Measurements from ENCODE around the gene KRTAP1-4. TPM values are rescaled to one million over a fixed set of nuclear protein-coding genes. Genes with fewer than 3 reads are reported as not detected.

KRTAP1-4 gene
- total RNA-seq, 1 donor from 2014 or later = not detected

DNA sequence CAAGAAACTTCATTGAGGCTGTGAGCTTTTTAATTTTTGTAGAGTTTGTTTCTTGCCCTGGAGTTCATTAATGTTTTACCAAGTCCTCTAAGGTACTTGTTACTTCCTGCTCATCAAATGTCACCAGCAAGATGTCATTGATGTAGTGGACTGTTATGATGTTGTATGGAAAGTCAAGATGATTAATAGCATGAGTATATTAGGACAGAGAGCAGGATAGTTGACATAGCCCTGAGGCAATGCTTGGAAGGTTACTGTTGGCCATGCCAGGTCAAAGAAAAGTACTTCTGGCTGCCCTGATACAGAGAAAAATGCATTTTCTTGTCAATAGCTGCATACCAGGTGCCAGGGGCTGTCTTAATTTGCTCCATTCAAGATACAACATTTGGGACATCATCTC is 9.7 kb downstream of the KRTAP1-4 start:
- Mint-ChIP-seq H3K27ac (ENCODE audit: unreplicated experiment) (no peak overlapping the region), H3K27me3 (ENCODE audit: low read depth) (no peaks in the 10 kb centered on the region), H3K9me3 (ENCODE audit: low read depth) (peaks cover 5% of the 10 kb centered on the region), H3K4me1 (ENCODE audit: low read depth) (peaks cover 3% of the 10 kb centered on the region), H3K36me3 (ENCODE audit: low read depth) (no peaks in the 10 kb centered on the region), H3K4me3 (ENCODE audit: unreplicated experiment) (no peak overlapping the region)
- TF ChIP-seq, protein P1, sequence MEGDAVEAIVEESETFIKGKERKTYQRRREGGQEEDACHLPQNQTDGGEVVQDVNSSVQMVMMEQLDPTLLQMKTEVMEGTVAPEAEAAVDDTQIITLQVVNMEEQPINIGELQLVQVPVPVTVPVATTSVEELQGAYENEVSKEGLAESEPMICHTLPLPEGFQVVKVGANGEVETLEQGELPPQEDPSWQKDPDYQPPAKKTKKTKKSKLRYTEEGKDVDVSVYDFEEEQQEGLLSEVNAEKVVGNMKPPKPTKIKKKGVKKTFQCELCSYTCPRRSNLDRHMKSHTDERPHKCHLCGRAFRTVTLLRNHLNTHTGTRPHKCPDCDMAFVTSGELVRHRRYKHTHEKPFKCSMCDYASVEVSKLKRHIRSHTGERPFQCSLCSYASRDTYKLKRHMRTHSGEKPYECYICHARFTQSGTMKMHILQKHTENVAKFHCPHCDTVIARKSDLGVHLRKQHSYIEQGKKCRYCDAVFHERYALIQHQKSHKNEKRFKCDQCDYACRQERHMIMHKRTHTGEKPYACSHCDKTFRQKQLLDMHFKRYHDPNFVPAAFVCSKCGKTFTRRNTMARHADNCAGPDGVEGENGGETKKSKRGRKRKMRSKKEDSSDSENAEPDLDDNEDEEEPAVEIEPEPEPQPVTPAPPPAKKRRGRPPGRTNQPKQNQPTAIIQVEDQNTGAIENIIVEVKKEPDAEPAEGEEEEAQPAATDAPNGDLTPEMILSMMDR (IDR thresholded peaks at IDR 0.05) = no peak
- DNase-seq (ENCODE audit: low spot score) = no peak

DNA sequence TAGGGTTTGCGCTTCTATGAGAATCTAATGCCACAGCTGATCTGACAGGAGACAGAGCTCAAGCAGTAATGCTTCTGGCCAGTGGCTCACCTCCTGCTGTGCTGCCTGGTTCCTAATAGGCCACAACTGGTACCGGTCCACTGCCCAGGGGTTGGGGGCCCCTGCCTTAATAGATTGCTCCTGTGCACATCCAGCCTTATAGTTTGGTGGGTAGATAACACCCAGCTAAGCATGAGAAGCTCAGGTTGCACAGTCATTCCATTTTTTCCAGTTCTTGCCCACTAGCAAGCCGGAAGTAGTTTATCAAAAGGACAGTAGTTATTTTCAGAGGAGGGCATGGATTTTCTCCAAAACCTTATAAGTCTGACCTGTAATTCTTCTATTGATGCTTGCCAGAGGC is 10.6 kb downstream of the KRTAP1-4 start:
- TF ChIP-seq, protein P1 (IDR thresholded peaks at IDR 0.05) = no peak
- Mint-ChIP-seq H3K27ac (ENCODE audit: unreplicated experiment) (no peak overlapping the region), H3K9me3 (ENCODE audit: low read depth) (peaks cover 5% of the 10 kb centered on the region), H3K27me3 (ENCODE audit: low read depth) (no peaks in the 10 kb centered on the region), H3K4me1 (ENCODE audit: low read depth) (no peaks in the 10 kb centered on the region), H3K4me3 (ENCODE audit: unreplicated experiment) (no peak overlapping the region), H3K36me3 (ENCODE audit: low read depth) (no peaks in the 10 kb centered on the region)
- no peak for DNase-seq (ENCODE audit: low spot score)

DNA sequence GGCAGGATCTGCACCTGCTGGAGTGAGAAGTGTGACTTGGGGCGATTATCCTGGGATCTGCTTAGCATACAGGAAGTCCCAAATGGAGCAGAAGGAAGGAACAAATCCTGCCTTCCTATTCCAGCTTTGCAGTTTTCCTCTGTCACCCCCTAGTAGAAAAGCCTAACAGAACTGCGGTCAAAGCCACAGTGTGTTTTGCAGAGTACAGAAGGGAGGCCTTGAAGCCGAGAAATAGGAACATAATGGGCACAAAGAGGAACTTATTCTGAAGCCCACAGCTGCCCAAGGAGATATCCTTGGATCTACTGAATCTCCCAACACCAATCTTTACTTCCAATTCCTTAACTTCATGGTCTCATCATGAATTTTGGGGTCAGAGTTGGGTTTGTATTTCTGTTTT is 11.5 kb downstream of the KRTAP1-4 start:
- H3K36me3 Mint-ChIP-seq (ENCODE audit: low read depth) = no peaks in the 10 kb centered on the region
- TF ChIP-seq, protein P1 (IDR thresholded peaks at IDR 0.05) = no peak
- no peak for DNase-seq (ENCODE audit: low spot score)
- H3K4me3 Mint-ChIP-seq (ENCODE audit: unreplicated experiment) = no peak overlapping the region
- H3K4me1 Mint-ChIP-seq (ENCODE audit: low read depth) = peaks cover 2% of the 10 kb centered on the region
- H3K27me3 Mint-ChIP-seq (ENCODE audit: low read depth) = no peaks in the 10 kb centered on the region
- H3K9me3 Mint-ChIP-seq (ENCODE audit: low read depth) = peaks cover 5% of the 10 kb centered on the region
- no peak overlapping the region for H3K27ac Mint-ChIP-seq (ENCODE audit: unreplicated experiment)

DNA sequence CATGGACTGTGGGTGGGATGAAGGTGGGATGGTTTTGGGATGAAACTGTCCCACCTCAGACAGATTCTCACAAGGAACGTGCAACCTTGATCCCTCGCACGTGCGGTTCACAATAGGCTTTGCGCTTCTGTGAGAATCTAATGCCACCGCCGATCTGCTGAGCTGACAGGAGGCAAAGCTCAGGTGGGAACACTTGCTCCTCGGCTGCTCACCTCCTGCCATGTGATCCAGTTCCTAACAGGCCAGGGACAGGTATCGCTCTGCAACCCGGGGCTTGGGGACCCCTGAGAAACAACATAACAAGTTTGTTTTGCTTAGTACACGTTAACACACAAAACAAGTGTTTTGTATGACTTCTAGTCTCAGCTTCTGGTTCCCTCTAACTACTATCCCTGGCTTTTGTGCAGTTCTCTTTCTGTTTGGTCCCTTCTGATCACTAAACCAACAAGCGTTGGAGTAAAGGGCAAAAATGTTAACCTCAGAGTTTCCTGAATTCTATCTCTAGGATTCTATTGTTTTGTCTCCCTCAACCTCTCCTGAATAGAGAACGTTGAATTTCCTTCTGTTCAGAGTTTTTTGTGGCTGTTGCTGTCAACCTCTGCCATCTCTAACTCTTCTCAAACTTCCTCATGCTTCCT is 13.3 kb downstream of the KRTAP1-4 start:
- no peak overlapping the region for H3K27ac Mint-ChIP-seq (ENCODE audit: unreplicated experiment)
- H3K9me3 Mint-ChIP-seq (ENCODE audit: low read depth) = peaks cover 5% of the 10 kb centered on the region
- no peak for DNase-seq (ENCODE audit: low spot score)
- TF ChIP-seq, protein P1 (IDR thresholded peaks at IDR 0.05) = no peak
- H3K27me3 Mint-ChIP-seq (ENCODE audit: low read depth) = no peaks in the 10 kb centered on the region
- peaks cover 4% of the 10 kb centered on the region for H3K4me1 Mint-ChIP-seq (ENCODE audit: low read depth)
- no peak overlapping the region for H3K4me3 Mint-ChIP-seq (ENCODE audit: unreplicated experiment)
- H3K36me3 Mint-ChIP-seq (ENCODE audit: low read depth) = no peaks in the 10 kb centered on the region

DNA sequence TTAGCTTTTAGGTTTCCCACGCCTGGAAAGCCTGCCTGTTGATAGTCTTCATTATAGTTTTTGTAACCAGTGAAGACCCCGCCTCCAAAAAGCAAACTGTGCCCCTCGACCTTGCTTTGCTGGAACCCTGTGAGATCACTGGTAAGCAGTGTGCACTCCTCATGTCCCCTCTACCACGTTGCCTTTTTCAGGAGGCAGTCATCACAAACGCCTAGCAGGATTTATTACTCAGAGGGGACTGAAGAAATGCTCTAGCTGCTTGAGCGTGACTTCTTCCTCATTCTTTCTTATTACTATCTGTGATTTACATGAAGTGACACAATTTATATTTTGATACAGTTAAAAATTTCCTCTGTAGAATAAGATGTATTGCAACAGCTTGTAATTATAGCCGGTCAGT is 14.5 kb downstream of the KRTAP1-4 start:
- DNase-seq (ENCODE audit: low spot score) = no peak
- H3K4me3 Mint-ChIP-seq (ENCODE audit: unreplicated experiment) = no peak overlapping the region
- H3K27me3 Mint-ChIP-seq (ENCODE audit: low read depth) = no peaks in the 10 kb centered on the region
- no peaks in the 10 kb centered on the region for H3K36me3 Mint-ChIP-seq (ENCODE audit: low read depth)
- H3K9me3 Mint-ChIP-seq (ENCODE audit: low read depth) = no peaks in the 10 kb centered on the region
- no peak overlapping the region for H3K27ac Mint-ChIP-seq (ENCODE audit: unreplicated experiment)
- peaks cover 4% of the 10 kb centered on the region for H3K4me1 Mint-ChIP-seq (ENCODE audit: low read depth)
- TF ChIP-seq, protein P1 (IDR thresholded peaks at IDR 0.05) = no peak

All from chondrocyte (in vitro differentiated cells).